Dermis blood vessel endothelial cell (primary cell): Measurements from ENCODE around the gene CCSER2. TPM values are rescaled to one million over a fixed set of nuclear protein-coding genes. Genes with fewer than 3 reads are reported as not detected.
"Not testable (repeated sequence)": the region's sequence is repeated elsewhere in the genome, so short reads cannot be mapped to it uniquely, and the experiment has no call there.

Experiments used
- DNase-seq: peaks from one replicate; pipeline ENCODE4 v3.0.0; 2010
- total RNA-seq: library from RNA; depleted of rRNA; stranded (reverse); fragments of >200 nt; gene quantifications from 2 replicates; pipeline ENCODE4 v1.2.3, GENCODE V29; 2014

CCSER2 gene
- total RNA-seq, 1 donor from 2014 or later: 22.5 TPM

GRCh38 chr10:84525120-84525806 lies 196.9 kb downstream of the CCSER2 start:
- peak; percentile 88 for DNase-seq

GRCh38 chr10:84525807-84526182 lies 197.4 kb downstream of the CCSER2 start:
- DNase-seq: not testable (repeated sequence)

- DNase-seq: not testable (repeated sequence)
Observed at GRCh38 chr10:84527386-84527785, 199.0 kb downstream of the CCSER2 start.

GRCh38 chr10:84528526-84528925 lies 200.1 kb downstream of the CCSER2 start:
- DNase-seq: not testable (repeated sequence)

- no peak for DNase-seq
Observed at GRCh38 chr10:84530724-84531325, 202.4 kb downstream of the CCSER2 start.

- peak; percentile 43 for DNase-seq
Observed at GRCh38 chr10:84531396-84531795, 203.0 kb downstream of the CCSER2 start.

GRCh38 chr10:84534168-84534567 lies 205.8 kb downstream of the CCSER2 start:
- DNase-seq: no peak

- peak; percentile 81 for DNase-seq
Observed at GRCh38 chr10:84537447-84537931, 209.1 kb downstream of the CCSER2 start.

- DNase-seq: no peak
Observed at GRCh38 chr10:84538036-84538435, 209.6 kb downstream of the CCSER2 start.

- DNase-seq: no peak
Observed at GRCh38 chr10:84539216-84539615, 210.8 kb downstream of the CCSER2 start.

- DNase-seq: no peak
Observed at GRCh38 chr10:84540022-84540616, 211.7 kb downstream of the CCSER2 start.

GRCh38 chr10:84540617-84541288 lies 212.4 kb downstream of the CCSER2 start:
- DNase-seq: peak; percentile 78

GRCh38 chr10:84541289-84541637 lies 212.9 kb downstream of the CCSER2 start:
- DNase-seq: no peak

GRCh38 chr10:84542522-84543490 lies 214.4 kb downstream of the CCSER2 start:
- DNase-seq: no peak

GRCh38 chr10:84543948-84544347 lies 215.6 kb downstream of the CCSER2 start:
- DNase-seq: no peak

GRCh38 chr10:84545651-84546050 lies 217.3 kb downstream of the CCSER2 start:
- no peak for DNase-seq

- no peak for DNase-seq
Observed at GRCh38 chr10:84546609-84547008, 218.2 kb downstream of the CCSER2 start.

GRCh38 chr10:84547616-84548015 lies 219.2 kb downstream of the CCSER2 start:
- no peak for DNase-seq

GRCh38 chr10:84548869-84549268 lies 220.5 kb downstream of the CCSER2 start:
- peak; percentile 7 for DNase-seq

- no peak for DNase-seq
Observed at GRCh38 chr10:84549368-84550165, 221.2 kb downstream of the CCSER2 start.

- DNase-seq: no peak
Observed at GRCh38 chr10:84550756-84551436, 222.5 kb downstream of the CCSER2 start.
